ENCODE data around the gene MREG. TPM values are rescaled to one million over a fixed set of nuclear protein-coding genes. Genes with fewer than 3 reads are reported as not detected.

Gene MREG
- total RNA-seq, 1 donor from 2014 or later = 19.1 TPM

- H3K27ac Mint-ChIP-seq = peak overlapping the region; percentile 2
- peaks cover 35% of the 10 kb centered on the region for H3K4me1 ChIP-seq
- H2AFZ ChIP-seq (replicated peaks) = no peak overlapping the region
- no peak for DNase-seq (ENCODE audit: low spot score)
- H3K9me3 Mint-ChIP-seq = no peaks in the 10 kb centered on the region
- no peaks in the 10 kb centered on the region for H3K27me3 ChIP-seq
- no peak overlapping the region for H3K9ac ChIP-seq
- peaks cover 15% of the 10 kb centered on the region for H4K20me1 ChIP-seq (ENCODE audit: low read depth)
- H3K27ac ChIP-seq = no peak overlapping the region
- no peaks in the 10 kb centered on the region for H3K36me3 ChIP-seq
- peaks cover 21% of the 10 kb centered on the region for H3F3A ChIP-seq (ENCODE audit: low read depth)
- H3K27me3 Mint-ChIP-seq (ENCODE audit: insufficient read depth, low read depth) = no peaks in the 10 kb centered on the region
- TF ChIP-seq EZH2phosphoT487 (IDR thresholded peaks at IDR 0.05) = no peak
- no peak for TF ChIP-seq EZH2 (IDR thresholded peaks at IDR 0.05)
- TF ChIP-seq CTCF (IDR thresholded peaks at IDR 0.05) = no peak
- peaks cover 38% of the 10 kb centered on the region for H3K79me2 ChIP-seq (ENCODE audit: low read depth)
- no peak overlapping the region for H3K4me2 ChIP-seq
- H3K4me3 ChIP-seq = no peak overlapping the region
- H3K4me3 Mint-ChIP-seq = peak overlapping the region; percentile 30
- H3K9me3 ChIP-seq (ENCODE audit: low read depth) = no peaks in the 10 kb centered on the region
- H3K4me1 Mint-ChIP-seq = peaks cover 27% of the 10 kb centered on the region
- peaks cover 3% of the 10 kb centered on the region for H3K36me3 Mint-ChIP-seq
These were observed 10.7 kb downstream of the MREG start for GRCh38 chr2:216002693-216003092.

GRCh38 chr2:216002101-216002678 lies 11.2 kb downstream of the MREG start:
- H3K27me3 ChIP-seq = no peaks in the 10 kb centered on the region
- H3K4me1 ChIP-seq = peaks cover 35% of the 10 kb centered on the region
- Mint-ChIP-seq H3K36me3 (peaks cover 5% of the 10 kb centered on the region), H3K27ac (peak overlapping the region; percentile 2), H3K9me3 (no peaks in the 10 kb centered on the region), H3K27me3 (ENCODE audit: insufficient read depth, low read depth) (no peaks in the 10 kb centered on the region), H3K4me1 (peaks cover 27% of the 10 kb centered on the region), H3K4me3 (peak overlapping the region; percentile 30)
- H2AFZ ChIP-seq (replicated peaks) = no peak overlapping the region
- TF ChIP-seq CTCF (IDR thresholded peaks at IDR 0.05) (no peak), EZH2phosphoT487 (IDR thresholded peaks at IDR 0.05) (no peak), EZH2 (IDR thresholded peaks at IDR 0.05) (no peak)
- H3K9ac ChIP-seq = no peak overlapping the region
- H3K9me3 ChIP-seq (ENCODE audit: low read depth) = no peaks in the 10 kb centered on the region
- H3K36me3 ChIP-seq = no peaks in the 10 kb centered on the region
- H3K4me2 ChIP-seq = peak overlapping the region; percentile 28
- peaks cover 38% of the 10 kb centered on the region for H3K79me2 ChIP-seq (ENCODE audit: low read depth)
- DNase-seq (ENCODE audit: low spot score) = no peak
- no peak overlapping the region for H3K27ac ChIP-seq
- H4K20me1 ChIP-seq (ENCODE audit: low read depth) = peaks cover 15% of the 10 kb centered on the region
- H3K4me3 ChIP-seq = no peak overlapping the region
- H3F3A ChIP-seq (ENCODE audit: low read depth) = peaks cover 21% of the 10 kb centered on the region

GRCh38 chr2:216001216-216002100 lies 11.9 kb downstream of the MREG start:
- H3K36me3 Mint-ChIP-seq = peaks cover 2% of the 10 kb centered on the region
- peaks cover 34% of the 10 kb centered on the region for H3K79me2 ChIP-seq (ENCODE audit: low read depth)
- H3K27me3 Mint-ChIP-seq (ENCODE audit: insufficient read depth, low read depth) = no peaks in the 10 kb centered on the region

More at GRCh38 chr2:216001216-216002100, 11.9 kb downstream of the MREG start:
- Histone ChIP-seq H3K9ac (no peak overlapping the region), H3K4me3 (no peak overlapping the region), H3K4me1 (peaks cover 29% of the 10 kb centered on the region), H3K27me3 (no peaks in the 10 kb centered on the region), H3K4me2 (peak overlapping the region; percentile 28), H4K20me1 (ENCODE audit: low read depth) (peaks cover 9% of the 10 kb centered on the region), H2AFZ (replicated peaks) (no peak overlapping the region), H3K27ac (peak overlapping the region; percentile 6), H3F3A (ENCODE audit: low read depth) (peaks cover 14% of the 10 kb centered on the region), H3K36me3 (no peaks in the 10 kb centered on the region), H3K9me3 (ENCODE audit: low read depth) (no peaks in the 10 kb centered on the region)
- H3K27ac Mint-ChIP-seq = no peak overlapping the region
- no peak overlapping the region for H3K4me3 Mint-ChIP-seq
- peaks cover 21% of the 10 kb centered on the region for H3K4me1 Mint-ChIP-seq
- TF ChIP-seq EZH2 (IDR thresholded peaks at IDR 0.05) (no peak), EZH2phosphoT487 (IDR thresholded peaks at IDR 0.05) (no peak), CTCF (IDR thresholded peaks at IDR 0.05) (no peak)
- no peaks in the 10 kb centered on the region for H3K9me3 Mint-ChIP-seq
- no peak for DNase-seq (ENCODE audit: low spot score)

All from neural progenitor cell (in vitro differentiated cells).